Middle frontal gyrus (tissue), 1 donor: Measurements from ENCODE around the gene GABRR1.
"Not testable (repeated sequence)": the region's sequence is repeated elsewhere in the genome, so short reads cannot be mapped to it uniquely, and the experiment has no call there.

Experiments
- DNase-seq: peaks from one replicate; pipeline ENCODE4 v3.0.0-alpha.2; 2015; ENCODE audit warnings: low spot score; ENCODE audit errors: extremely low spot score

The GABRR1 gene

DNA sequence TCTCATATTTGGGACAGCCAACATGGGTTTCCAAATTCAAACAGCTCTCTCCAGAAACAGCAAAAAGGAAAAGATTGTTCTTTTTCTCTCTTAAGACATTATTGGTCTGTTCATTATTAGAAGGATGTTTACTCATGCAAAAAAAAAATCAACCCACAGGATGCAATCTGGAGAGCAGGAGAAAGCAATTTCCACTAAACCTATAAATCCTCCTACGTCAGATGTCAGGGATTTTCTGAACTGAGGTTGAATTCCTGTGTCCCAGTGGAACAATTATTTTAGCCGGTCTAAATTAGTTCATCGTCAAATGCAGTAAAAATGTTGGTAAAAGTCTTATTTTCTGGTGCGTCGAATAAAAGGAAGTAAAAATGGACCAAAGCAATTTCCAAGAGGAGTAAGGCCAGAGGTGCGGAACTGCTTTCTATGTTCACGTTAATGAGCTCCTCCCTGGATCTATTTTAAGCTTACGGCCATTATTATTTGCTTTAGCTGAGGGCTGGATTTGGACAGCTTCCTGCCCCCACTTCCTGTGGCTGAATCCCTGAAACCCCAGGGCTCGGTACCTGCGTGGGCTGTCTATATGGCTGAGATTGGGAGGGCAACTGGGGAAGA, at the start of gene GABRR1:
Gene GABRR1, minus strand, starts transcription at position 60 of the 612 bp plus-strand sequence. Its CDS starts 36 bp downstream, at position 24.
- no peak for DNase-seq

GRCh38 chr6:89264296-89264695, 47.1 kb upstream of the GABRR1 start:
- no peak for DNase-seq

- DNase-seq = no peak
Observed at GRCh38 chr6:89260832-89261231, 43.7 kb upstream of the GABRR1 start.

DNA sequence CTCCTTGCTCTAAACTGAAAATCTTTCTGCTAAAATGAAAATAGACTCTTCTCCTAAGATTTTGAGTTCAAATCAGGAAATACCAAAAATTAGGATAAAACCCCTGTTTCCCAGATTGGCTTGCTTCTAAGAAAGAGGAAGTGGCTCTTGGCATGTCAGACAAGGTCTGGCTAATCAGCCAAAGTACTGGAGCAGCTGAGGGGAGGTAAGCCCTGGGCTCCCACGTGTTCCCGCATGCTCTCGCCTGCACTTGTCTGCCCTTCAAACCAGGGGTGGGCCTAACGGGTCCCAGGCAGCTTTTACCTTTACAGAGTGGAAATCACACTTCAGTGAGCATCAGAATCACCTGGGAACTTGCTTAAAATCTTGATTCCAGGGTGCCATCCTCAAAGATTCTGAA, 43.2 kb upstream of the GABRR1 start:
- no peak for DNase-seq

- DNase-seq = no peak
Observed at GRCh38 chr6:89258912-89259311, 41.8 kb upstream of the GABRR1 start.

- no peak for DNase-seq
Observed at GRCh38 chr6:89257781-89258180, 40.6 kb upstream of the GABRR1 start.

DNA sequence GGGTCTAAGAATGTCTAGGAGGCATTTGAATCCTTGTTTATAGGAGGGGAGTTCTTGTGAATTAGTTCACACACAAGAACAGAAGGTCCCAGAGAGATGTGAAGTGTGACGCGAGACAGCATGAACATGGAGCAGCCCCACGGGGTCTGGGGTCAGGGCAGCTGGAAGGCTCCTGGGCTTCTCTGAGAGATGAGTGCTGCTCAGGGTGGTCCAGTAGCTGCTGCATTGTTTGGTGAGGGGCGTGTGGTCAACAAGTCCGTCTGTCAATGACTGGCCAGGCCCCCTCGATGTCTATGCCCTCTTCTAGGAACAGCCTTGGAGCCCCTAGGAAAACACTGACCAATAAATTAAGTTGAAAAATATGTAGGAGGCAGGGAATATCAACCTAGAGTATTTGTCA, 40.2 kb upstream of the GABRR1 start:
- DNase-seq = no peak

GRCh38 chr6:89255417-89255816, 38.3 kb upstream of the GABRR1 start:
- DNase-seq = no peak

- DNase-seq = no peak
Observed at GRCh38 chr6:89254569-89254968, 37.4 kb upstream of the GABRR1 start.

DNA sequence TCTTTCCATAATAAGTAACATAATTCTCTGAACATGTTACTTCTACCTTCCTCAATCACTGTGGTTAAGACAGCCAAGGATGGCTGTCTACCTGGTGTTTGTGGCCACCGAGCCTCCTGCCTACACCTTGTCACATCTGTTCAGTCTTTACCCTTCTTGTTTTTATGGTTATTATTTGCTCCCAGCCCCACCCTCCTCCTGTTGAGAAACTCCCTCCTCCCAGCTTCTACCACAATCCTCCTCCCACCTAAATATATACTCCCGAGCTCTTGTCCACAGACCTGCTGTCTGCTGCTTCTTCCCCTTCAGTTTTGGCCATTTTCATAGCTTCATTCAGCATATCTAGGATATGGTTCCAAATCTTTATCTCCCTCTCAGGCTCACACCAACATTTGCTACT, 35.7 kb upstream of the GABRR1 start:
- no peak for DNase-seq

DNA sequence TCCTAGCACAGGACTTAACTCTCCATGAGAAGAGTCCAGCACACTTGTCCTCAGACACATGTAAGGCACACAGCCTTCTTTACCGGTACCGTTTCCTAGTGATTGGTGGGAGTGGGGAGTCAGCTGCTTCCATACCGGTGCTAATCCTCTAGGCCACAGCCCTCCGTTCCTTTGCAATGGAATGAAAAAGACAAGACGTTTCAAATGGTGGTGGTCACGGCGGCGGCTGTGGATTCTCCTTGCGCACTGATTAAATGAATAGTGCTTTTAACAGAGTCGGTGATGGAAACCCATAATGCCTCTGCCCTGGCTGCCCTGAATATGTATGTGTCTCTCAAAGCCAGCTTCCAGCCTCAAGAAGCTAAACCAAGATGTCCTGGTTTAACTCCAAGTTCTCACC, 34.8 kb upstream of the GABRR1 start:
- no peak for DNase-seq

DNA sequence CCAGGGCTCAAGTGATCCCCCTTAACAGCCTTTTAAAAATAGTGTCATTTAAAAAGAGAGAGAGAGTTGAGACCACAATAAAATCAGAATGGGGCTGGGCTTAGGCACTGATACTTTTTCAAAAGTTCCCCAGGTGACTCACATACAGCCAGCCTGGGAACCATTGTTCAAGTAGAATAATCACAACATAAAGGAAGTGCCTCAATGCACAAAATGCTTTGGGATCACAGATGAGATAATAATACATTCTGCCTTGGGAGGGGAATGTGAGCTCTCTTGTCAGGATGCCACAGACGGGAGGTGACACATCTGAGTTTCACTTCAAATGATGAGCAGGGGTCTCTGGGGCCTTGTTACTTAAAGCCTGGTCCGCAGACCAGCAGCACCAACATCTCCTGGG, 34.0 kb upstream of the GABRR1 start:
- DNase-seq = no peak

GRCh38 chr6:89250239-89250638, 33.1 kb upstream of the GABRR1 start:
- DNase-seq = no peak

DNA sequence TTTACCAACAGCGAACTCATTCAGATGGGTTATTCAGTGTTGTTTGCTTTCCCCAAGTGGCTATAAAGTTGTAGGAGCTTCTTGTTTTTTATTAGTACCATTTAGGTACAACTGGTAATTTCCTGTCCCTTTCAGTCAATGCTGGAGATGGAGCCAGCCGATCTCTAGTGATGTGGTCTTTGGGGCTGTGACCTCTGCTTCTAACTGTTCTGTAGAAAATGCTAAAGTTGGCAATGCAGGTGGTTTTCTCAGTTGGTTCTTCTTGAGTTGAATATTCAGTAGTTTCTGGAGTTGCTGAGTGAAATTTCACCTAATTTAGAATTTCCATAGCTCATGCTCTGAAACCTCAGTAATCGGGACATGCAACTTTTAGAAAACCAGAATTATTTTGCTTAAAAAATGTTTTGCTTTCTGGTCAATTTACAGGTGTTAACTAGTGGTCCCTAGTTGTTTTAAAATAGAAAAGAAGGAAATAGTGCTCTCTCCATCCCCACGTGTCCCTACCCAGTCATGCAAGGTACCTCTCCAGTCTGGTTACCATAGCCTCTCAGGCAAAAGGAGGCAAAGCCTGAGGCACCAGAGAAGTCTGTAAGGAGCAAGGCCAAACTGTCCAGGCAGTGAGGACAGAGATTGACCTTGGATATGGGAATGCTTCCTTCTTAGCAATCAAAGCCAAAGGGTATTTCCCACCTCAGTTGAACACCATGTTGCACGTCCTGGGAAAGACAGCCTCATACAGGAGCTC, 27.3 kb upstream of the GABRR1 start:
- DNase-seq = no peak

- no peak for DNase-seq
Observed at GRCh38 chr6:89243331-89243629, 26.1 kb upstream of the GABRR1 start.

GRCh38 chr6:89242574-89243330, 25.6 kb upstream of the GABRR1 start:
- no peak for DNase-seq

DNA sequence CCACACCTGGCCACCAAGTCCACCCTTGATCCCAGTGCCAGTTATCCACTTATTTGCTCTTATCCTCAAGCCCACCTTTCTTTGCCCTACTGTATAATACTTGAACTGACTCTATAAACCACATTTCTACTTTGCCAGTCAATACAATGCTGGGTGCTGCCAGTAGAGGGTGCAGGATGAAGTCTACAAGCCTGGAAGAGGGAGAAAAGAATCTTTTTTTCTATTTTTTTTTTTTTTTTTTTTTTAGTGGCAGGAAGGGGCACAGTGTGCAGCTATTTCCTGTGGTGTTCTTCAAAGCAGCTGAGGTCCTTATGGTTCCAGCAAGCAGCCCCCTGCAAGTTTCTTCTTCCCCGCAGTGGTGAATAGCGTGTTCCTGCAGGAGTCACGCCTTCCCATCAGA, 22.2 kb upstream of the GABRR1 start:
- DNase-seq = no peak

GRCh38 chr6:89237158-89237557, 20.0 kb upstream of the GABRR1 start:
- no peak for DNase-seq

DNA sequence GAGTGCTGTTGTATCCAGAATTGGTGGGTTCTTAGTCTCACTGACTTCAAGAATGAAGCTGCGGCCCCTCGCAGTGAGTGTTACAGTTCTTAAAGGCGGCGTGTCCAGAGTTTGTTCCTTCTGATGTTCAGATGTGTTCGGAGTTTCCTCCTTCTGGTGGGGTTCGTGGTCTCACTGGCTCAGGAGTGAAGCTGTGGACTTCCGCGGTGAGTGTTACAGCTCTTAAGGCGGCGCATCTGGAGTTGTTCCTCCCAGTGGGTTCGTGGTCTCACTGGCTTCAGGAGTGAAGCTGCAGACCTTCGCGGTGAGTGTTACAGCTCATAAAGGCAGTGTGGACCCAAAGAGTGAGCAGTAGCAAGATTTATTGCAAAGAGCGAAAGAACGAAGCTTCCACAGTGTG, 16.4 kb upstream of the GABRR1 start:
- not testable (repeated sequence) for DNase-seq

GRCh38 chr6:89222712-89223039, 5.5 kb upstream of the GABRR1 start:
- no peak for DNase-seq

DNA sequence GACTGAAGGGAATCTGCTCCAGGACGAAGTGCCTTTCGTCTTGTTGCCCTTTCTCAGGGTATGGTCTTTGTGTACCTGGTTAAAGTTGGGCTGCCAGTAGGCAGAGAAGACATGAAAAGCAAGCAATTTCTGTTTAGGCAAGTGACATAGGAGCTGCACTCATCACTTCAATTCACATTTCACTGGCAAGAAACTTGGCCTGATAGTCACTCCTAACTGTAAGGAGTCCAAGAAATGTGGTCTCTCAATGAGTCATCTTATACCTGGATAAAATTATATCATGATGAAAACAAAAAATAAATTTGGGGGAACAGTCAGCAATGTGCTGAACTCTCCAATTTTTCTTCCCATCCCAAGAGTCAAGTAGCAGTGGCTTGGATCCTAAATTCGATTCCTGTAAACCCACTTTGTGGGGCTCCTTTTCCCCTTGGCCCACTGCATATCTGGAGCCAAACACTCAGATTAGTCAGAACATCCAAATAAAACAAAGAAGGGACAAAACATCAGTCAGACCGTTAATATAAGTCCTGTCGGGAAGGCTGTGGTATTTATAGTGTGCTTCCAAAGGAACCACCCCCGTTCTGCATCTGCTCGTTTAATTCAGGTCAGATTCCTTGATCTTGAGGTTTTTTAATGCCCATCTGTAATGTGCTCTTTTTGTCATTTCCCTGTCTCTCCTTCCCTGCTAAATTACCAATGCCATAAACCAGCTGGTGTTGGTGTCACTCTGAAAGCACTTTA, 5.0 kb upstream of the GABRR1 start:
- DNase-seq = no peak

DNA sequence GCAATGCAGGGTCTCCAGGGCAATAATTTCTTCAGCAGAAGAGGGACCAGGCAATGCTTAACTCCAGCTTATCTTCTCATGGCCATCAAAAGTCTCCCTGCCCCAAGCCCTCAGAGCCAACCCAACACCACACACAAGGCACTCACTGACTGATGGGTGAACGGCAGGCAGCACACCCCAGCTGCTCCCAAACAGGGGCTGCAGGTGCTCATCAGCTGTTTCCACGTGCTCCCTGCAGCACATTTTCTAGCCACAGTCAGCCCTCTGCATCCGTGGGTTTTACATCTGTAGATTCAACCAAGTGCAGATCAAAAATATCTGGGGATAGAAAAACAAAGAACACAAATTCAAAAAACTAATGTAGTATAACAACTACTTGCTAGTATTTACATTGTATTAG, 4.0 kb upstream of the GABRR1 start:
- no peak for DNase-seq
